CD14-positive monocyte (primary cell): ENCODE results near the gene TMEM190. TPM values are rescaled to one million over a fixed set of nuclear protein-coding genes. Genes with fewer than 3 reads are reported as not detected.
A peak's percentile ranks its signal among the peaks of the same experiment; 100 is the strongest.

Source experiments
- DNase-seq, 3 donors: peaks; one replicate each; pipeline ENCODE4 v3.0.0-alpha.2; 2011 to 2022
- H2AFZ ChIP-seq: 2 replicates; pipeline ENCODE4 v1.6.0; 2012; ENCODE audit warnings: mild to moderate bottlenecking, low read depth, low read length, inconsistent platforms; ENCODE audit not compliant: insufficient read depth, poor library complexity, severe bottlenecking
- H3K27ac ChIP-seq, 2 donors: 1 replicate in 1 of 2; 2 replicates in 1 of 2; pipeline ENCODE4 v1.5.1; 2012 to 2013; ENCODE audit warnings: low read length in 2 of 2, control low read depth in 1 of 2, inconsistent platforms in 1 of 2, low read depth in 1 of 2, mild to moderate bottlenecking in 1 of 2
- H3K27me3 ChIP-seq, 2 donors: one replicate each; pipeline versions ENCODE4 v1.6.0 to v1.6.1; 2011 to 2013; ENCODE audit warnings: low read length in 2 of 2; ENCODE audit not compliant: control insufficient read depth in 2 of 2, insufficient read depth in 2 of 2
- H3K36me3 ChIP-seq, 2 donors: replicated peaks in 1 of 2; 1 replicate in 1 of 2; 2 replicates in 1 of 2; pipeline versions ENCODE4 v1.5.1 to v1.6.1; 2012 to 2013; ENCODE audit warnings: low read length in 2 of 2, control low read depth in 1 of 2, inconsistent platforms in 1 of 2, mild to moderate bottlenecking in 1 of 2; ENCODE audit not compliant: insufficient read depth in 2 of 2, control insufficient read depth in 1 of 2
- H3K4me1 ChIP-seq, 2 donors: 1 replicate in 1 of 2; 2 replicates in 1 of 2; pipeline versions ENCODE4 v1.5.1 to v1.6.1; 2012 to 2013; ENCODE audit warnings: low read length in 2 of 2, control low read depth in 1 of 2, inconsistent platforms in 1 of 2, mild to moderate bottlenecking in 1 of 2, moderate library complexity in 1 of 2; ENCODE audit not compliant: insufficient read depth in 2 of 2, control insufficient read depth in 1 of 2
- H3K4me2 ChIP-seq: replicated peaks from 2 replicates; pipeline ENCODE3; 2012; ENCODE audit warnings: low read length, moderate library complexity, mild to moderate bottlenecking; ENCODE audit not compliant: poor library complexity, severe bottlenecking; ENCODE audit errors: extremely low read depth
- H3K4me3 ChIP-seq, 3 experiments: fragments of 200-600 bp in 1 of 3; sonication (generic) in 1 of 3; replicated peaks in 1 of 3; 1 replicate in 2 of 3; 2 replicates in 1 of 3; pipeline ENCODE4 v1.5.1; 2011 to 2013; ENCODE audit warnings: low read length in 3 of 3, mild to moderate bottlenecking in 3 of 3, control low read depth in 2 of 3, low read depth in 2 of 3, inconsistent platforms in 1 of 3, moderate library complexity in 1 of 3
- H3K79me2 ChIP-seq: 2 replicates; pipeline ENCODE4 v1.6.0; 2012; ENCODE audit warnings: mild to moderate bottlenecking, control low read depth, inconsistent platforms, low read length, moderate library complexity; ENCODE audit not compliant: insufficient read depth
- H3K9ac ChIP-seq: 2 replicates; pipeline ENCODE4 v1.6.0; 2017; ENCODE audit warnings: low read length, mild to moderate bottlenecking; ENCODE audit not compliant: insufficient read depth, poor library complexity, severe bottlenecking
- H3K9me3 ChIP-seq, 2 donors: replicated peaks in 1 of 2; 1 replicate in 1 of 2; 2 replicates in 1 of 2; pipeline versions ENCODE4 v1.5.1 to v1.6.1; 2012 to 2013; ENCODE audit warnings: low read length in 2 of 2, control low read depth in 1 of 2; ENCODE audit not compliant: control insufficient read depth in 1 of 2, insufficient read depth in 1 of 2
- H4K20me1 ChIP-seq: 2 replicates; pipeline ENCODE4 v1.6.0; 2012; ENCODE audit warnings: mild to moderate bottlenecking, low read length, control low read depth, moderate library complexity; ENCODE audit not compliant: insufficient read depth
- H3K27ac Mint-ChIP-seq, 7 donors: one replicate each; pipeline ENCODE4 v1.8.0; 2020; ENCODE audit warnings: mild to moderate bottlenecking in 7 of 7, mixed read lengths in 7 of 7, moderate library complexity in 6 of 7, inconsistent platforms in 2 of 7
- H3K27me3 Mint-ChIP-seq, 3 donors: one replicate each; pipeline ENCODE4 v1.8.0; 2021 to 2022; ENCODE audit warnings: low read depth in 3 of 3, mild to moderate bottlenecking in 3 of 3, mixed read lengths in 3 of 3, moderate library complexity in 3 of 3, inconsistent platforms in 1 of 3
- H3K36me3 Mint-ChIP-seq, 2 donors: one replicate each; pipeline ENCODE4 v1.8.0; 2020; ENCODE audit warnings: mixed read lengths in 2 of 2, inconsistent platforms in 1 of 2, mild to moderate bottlenecking in 1 of 2
- H3K4me1 Mint-ChIP-seq: one replicate; pipeline ENCODE4 v1.8.0; 2020; ENCODE audit warnings: mild to moderate bottlenecking, mixed read lengths
- H3K4me3 Mint-ChIP-seq, 2 donors: one replicate each; pipeline ENCODE4 v1.8.0; 2020; ENCODE audit warnings: mild to moderate bottlenecking in 2 of 2, mixed read lengths in 2 of 2, moderate library complexity in 1 of 2
- H3K9me3 Mint-ChIP-seq, 7 donors: one replicate each; pipeline ENCODE4 v1.8.0; 2020 to 2022; ENCODE audit warnings: mixed read lengths in 7 of 7, mild to moderate bottlenecking in 6 of 7, moderate library complexity in 6 of 7, inconsistent platforms in 2 of 7
- CTCF ChIP-seq: fragments of 200-600 bp; IDR thresholded peaks from one replicate; pipeline ENCODE4 v1.8.0; 2022; ENCODE audit warnings: antibody characterized with exemption, mild to moderate bottlenecking
- WGBS: methylation state at CpG from one replicate; pipeline ENCODE4 v1.1.5; 2013; ENCODE audit warnings: missing lambda C conversion rate; ENCODE audit not compliant: insufficient coverage; 5-methylcytosine and 5-hydroxymethylcytosine counted together
- intact Hi-C, 2 donors: fragments of 100-400 bp; cut with micrococcal nuclease; formaldehyde crosslinking; loops; one replicate each; pipeline versions ENCODE4 v1.15.0 to v1.15.1; 2023
- polyA plus RNA-seq, 3 donors: library from polyadenylated mRNA; depleted of rRNA in 1 of 3; unstranded in 2 of 3; stranded (reverse) in 1 of 3; fragments of 300-500 nt in 2 of 3; fragments of >200 nt in 1 of 3; fragmentation: Illumina TruSeq in 2 of 3; gene quantifications; 1 replicate in 2 of 3; 2 replicates in 1 of 3; pipeline ENCODE4 v1.2.3, GENCODE V29; 2012 to 2021

TMEM190 gene
- polyA plus RNA-seq, 3 donors = not detected

GRCh38 chr19:55354698-55355212 lies 21.9 kb upstream of the TMEM190 start, which contains the start of gene COX6B2:
TSS of gene COX6B2 (minus strand) at chr19:55354719. CDS start at chr19:55354521, 198 bp downstream.
- Histone ChIP-seq H3K4me1 (peaks cover 22 to 28% of the 10 kb centered on the region in 2 donors), H3K4me2 (peak within 1 kb of the TSS; percentile 88), H3K36me3 (no peaks in the 10 kb centered on the region), H3K27me3 (peaks cover 13 to 62% of the 10 kb centered on the region in 2 donors), H3K79me2 (no peaks in the 10 kb centered on the region), H3K9ac (peak within 1 kb of the TSS; percentile 19), H2AFZ (peak within 1 kb of the TSS; percentile 73), H3K9me3 (peaks cover 0 to 9% of the 10 kb centered on the region in 2 donors), H4K20me1 (no peaks in the 10 kb centered on the region), H3K4me3 (peak within 1 kb of the TSS; percentile 36 to 71 (median 45)), H3K27ac (no peak within 1 kb of the TSS)
- Mint-ChIP-seq H3K9me3 (peaks cover 0 to 11% (median 8%) of the 10 kb centered on the region in 7 donors), H3K36me3 (peaks cover 5 to 8% of the 10 kb centered on the region in 2 donors), H3K4me1 (peaks cover 33% of the 10 kb centered on the region), H3K27me3 (peaks cover 57 to 73% (median 59%) of the 10 kb centered on the region in 3 donors), H3K27ac (peak within 1 kb of the TSS in 4 of 7 donors; percentile 41 to 80 (median 64)), H3K4me3 (peak within 1 kb of the TSS; percentile 84 to 90)
- intact Hi-C loops = loop anchor here in 1 of 2 donors (5.0 kb wide), 1 partner anchor 42 kb away; no protein-coding TSS in a partner anchor
- 4% methylated on average over 16 of the region's 43 CpGs for WGBS
- no peak for DNase-seq
- TF ChIP-seq CTCF = no peak

- no peak overlapping the region for H3K4me3 ChIP-seq
- H3K9me3 ChIP-seq = peaks cover 0 to 9% of the 10 kb centered on the region in 2 donors
- peaks cover 57 to 75% (median 57%) of the 10 kb centered on the region in 3 donors for H3K27me3 Mint-ChIP-seq
- DNase-seq = no peak
- no peaks in the 10 kb centered on the region for H3K36me3 ChIP-seq
- H3K4me1 Mint-ChIP-seq = peaks cover 33% of the 10 kb centered on the region
- peaks cover 22 to 28% of the 10 kb centered on the region in 2 donors for H3K4me1 ChIP-seq
- peak overlapping the region in 1 of 2 donors; percentile 68 for H3K4me3 Mint-ChIP-seq
- H3K4me2 ChIP-seq = no peak overlapping the region
- H3K79me2 ChIP-seq = no peaks in the 10 kb centered on the region
- H3K27me3 ChIP-seq = peaks cover 13 to 62% of the 10 kb centered on the region in 2 donors
- peaks cover 5 to 8% of the 10 kb centered on the region in 2 donors for H3K36me3 Mint-ChIP-seq
- WGBS = 53% methylated on average over 12 of the region's 13 CpGs
- H2AFZ ChIP-seq = no peak overlapping the region
- no peak overlapping the region for H3K27ac Mint-ChIP-seq
- no peak overlapping the region for H3K27ac ChIP-seq
- intact Hi-C loops = no loop called here
- H3K9ac ChIP-seq = no peak overlapping the region
- TF ChIP-seq CTCF = no peak
- H4K20me1 ChIP-seq = no peaks in the 10 kb centered on the region
- H3K9me3 Mint-ChIP-seq = peaks cover 0 to 11% (median 8%) of the 10 kb centered on the region in 7 donors
Measured at GRCh38 chr19:55355213-55355821, 21.3 kb upstream of the TMEM190 start.
